HG03457 (cell line): ENCODE results near the gene TCP11L1.
A peak's percentile ranks its signal among the peaks of the same experiment; 100 is the strongest.

Experiments
- ATAC-seq: cut with Tn5 transposase; IDR thresholded peaks from one replicate; pipeline ENCODE4 v1.9.1; 2021; ENCODE audit warnings: moderate number of reproducible peaks; ENCODE audit not compliant: unreplicated experiment

TCP11L1 gene

DNA sequence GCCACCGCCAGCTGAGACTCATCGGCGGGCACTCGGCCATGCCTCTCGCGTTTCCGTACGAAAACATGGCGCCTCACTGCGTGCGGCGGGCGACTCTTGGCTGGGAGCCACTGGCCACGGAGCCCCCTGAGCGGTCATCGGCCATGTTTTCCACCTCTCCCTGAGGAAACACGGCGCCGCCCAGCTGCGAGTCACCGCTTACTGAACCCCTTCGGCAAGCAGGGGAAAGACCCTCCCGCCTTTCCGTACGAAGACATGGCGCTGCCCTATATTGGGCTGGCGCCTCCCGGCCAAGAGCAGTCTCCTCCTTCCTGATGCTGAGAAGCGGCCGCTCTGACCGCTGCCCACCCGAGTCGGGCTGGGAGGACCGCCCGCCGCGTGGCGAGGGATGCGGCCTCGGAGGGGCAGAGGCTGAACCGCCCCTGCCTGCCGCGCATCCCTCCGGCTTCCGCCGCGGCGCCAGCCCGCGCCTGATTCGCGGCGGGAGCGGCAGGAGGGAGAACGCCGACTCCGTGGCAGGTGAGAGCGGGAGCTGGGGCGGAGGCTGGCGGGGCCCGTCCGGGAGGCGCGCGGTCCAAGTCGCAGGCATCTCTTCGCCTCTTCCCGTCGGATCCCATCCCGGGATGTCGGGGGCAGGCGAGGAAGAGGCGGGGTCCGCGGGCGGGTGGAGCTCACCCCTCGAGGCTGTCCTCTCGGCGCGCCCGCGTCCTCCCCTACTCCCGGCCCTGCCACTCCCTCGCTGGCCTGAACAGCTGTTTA lies at the start of gene TCP11L1:
TSS of gene TCP11L1 (plus strand) at position 299 of the 759 bp plus-strand sequence. CDS start 4,202 bp downstream, outside the sequence.
- ATAC-seq, result peak; percentile 73

DNA sequence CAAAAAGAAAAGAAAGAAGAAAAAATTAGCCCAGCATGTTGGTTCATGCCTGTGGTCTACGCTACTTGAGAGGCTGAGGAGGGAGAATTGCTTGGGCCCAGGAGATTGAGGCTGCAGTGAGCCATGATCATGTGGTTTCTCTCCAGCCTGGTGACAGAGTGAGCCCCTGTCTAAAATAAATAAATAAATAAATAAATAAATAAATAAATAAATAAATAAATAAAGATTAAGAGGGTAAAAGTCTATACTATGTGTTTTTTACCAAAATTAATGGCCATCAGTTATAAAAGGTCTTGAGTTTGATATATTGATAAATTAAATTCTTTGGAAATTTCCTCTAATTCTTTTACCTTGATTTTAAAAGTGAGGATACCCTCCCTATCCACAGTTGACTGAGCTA lies 48.9 kb upstream of the TCP11L1 start:
- no peak for ATAC-seq

- no peak for ATAC-seq
Measured at GRCh38 chr11:32991427-32991826, 47.9 kb upstream of the TCP11L1 start.

GRCh38 chr11:32991898-32992297 lies 47.5 kb upstream of the TCP11L1 start:
- no peak for ATAC-seq

- no peak for ATAC-seq
Measured at GRCh38 chr11:33000181-33000580, 39.2 kb upstream of the TCP11L1 start.

- no peak for ATAC-seq
Measured at GRCh38 chr11:33001281-33001680, 38.1 kb upstream of the TCP11L1 start.

DNA sequence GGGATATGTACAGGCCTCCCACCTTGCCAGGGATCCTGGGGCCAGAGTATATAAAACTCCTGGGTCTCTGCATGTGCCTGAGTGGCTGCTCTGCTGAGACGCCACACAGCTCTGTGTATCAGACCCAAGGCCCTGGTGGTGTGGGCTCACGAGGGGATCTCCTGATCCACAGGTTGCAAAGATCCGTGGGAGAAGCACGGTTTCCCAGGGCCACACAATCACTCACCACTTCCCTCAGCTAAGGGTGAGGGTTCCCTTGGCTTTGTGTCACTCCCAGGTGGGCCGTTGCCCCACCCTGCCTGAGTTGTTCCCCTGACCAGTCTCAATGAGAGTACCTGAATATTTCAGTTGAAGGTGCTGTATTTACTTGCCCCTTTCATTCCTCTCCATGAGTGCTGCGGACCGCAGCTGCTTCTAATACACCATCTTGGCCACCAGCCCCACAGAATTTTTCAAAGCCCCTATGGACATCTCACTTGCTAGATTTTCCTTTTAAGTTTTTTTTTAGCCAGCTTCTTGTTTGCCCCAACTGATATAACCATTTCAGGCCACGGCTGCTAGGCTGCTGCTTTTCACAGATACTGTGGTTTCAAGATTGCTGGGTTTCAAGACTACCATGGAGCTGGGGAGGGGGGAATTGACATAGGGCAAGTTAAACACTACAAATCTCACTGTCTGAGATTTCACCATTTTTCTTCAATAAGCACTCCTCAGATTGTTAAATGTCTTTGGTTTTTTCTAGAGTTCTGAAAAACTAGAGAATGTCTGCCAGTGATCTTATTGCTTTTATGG lies 37.4 kb upstream of the TCP11L1 start:
- ATAC-seq, result no peak

GRCh38 chr11:33005175-33005574 lies 34.2 kb upstream of the TCP11L1 start:
- ATAC-seq, result no peak

DNA sequence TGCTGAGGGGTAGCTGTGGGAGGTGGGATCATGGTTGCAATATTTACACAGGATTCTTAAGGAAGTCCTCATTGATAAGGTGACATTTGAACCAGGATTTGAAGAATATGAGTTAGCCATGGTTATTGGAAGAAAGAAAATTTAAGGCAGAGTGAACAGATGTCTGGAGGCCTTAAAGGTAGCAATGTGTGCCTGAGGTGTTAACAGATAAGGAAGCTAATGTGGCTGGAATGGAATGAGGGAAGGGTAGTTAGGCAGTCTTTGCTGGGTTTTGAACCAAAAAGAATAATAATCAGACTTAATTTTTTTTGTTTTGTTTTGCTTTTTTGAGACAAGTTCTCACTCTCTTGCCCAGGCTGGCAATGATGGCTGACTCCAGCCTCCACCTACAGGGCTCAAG lies 33.4 kb upstream of the TCP11L1 start:
- ATAC-seq, result no peak

DNA sequence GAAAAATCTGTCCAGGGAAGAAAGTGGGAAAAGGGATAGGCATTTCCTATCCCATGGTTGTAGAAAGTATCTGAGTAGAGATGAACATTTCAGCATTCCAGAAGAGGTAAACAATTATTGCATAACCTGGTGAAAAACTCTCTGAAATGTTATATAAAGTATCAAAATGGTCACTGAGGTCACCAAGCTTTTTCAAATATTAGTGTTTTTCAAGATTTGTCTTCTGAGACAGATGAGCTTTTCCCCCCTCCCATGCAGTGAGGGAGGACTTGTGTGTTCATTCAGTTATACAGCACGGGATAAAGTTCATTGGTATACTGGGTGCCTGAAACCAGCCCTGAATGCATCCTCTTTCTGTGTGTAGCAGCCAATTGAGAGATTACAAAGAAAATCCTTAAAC lies 25.6 kb upstream of the TCP11L1 start:
- ATAC-seq, result no peak

GRCh38 chr11:33015621-33016551 lies 23.5 kb upstream of the TCP11L1 start, which contains the start of gene DEPDC7:
Gene DEPDC7, plus strand, starts transcription at chr11:33015878. Its CDS starts 78 bp downstream, at chr11:33015956.
- ATAC-seq, result peak; percentile 72

GRCh38 chr11:33016654-33017053 lies 22.7 kb upstream of the TCP11L1 start:
- ATAC-seq, result no peak

- ATAC-seq, result no peak
Measured at GRCh38 chr11:33017478-33017877, 21.9 kb upstream of the TCP11L1 start.

DNA sequence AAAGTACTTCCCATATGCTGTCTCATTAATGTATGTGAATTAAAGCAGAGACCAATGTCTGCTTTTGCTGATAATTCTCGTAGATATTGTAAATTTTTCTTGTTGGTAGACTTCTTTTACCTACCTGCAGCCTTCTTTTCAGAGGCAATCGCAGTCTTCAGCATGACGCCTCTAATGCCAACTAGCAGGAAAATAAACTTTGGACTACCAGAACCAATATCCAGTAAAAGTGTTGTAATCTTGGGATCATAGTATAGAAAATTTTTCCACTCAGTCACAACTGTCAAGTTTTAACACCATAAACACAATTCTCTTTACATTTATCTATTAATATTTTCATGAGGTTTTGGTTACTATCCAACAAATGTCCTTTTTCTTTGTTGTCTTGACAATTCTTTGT lies 21.4 kb upstream of the TCP11L1 start:
- ATAC-seq, result no peak

DNA sequence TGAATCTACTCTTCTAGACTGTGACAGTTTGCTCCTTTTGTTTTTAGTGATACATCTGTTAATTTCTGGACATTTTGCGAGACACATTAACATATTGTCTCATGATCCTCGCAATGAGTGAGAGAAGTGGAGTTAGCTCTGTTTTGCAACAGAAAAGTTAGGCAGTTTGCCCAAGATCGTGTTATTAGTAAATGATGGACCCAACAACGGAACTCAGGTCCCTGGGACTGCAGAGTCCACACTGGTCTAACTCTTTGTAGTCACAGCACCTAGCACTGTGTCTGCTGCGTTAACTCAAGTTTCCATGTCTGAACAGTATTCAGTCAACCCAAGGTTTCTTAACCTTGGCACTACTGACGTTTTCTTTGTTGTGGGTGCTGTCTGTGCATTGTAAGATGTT lies 20.5 kb upstream of the TCP11L1 start:
- no peak for ATAC-seq

GRCh38 chr11:33021501-33021900 lies 17.9 kb upstream of the TCP11L1 start:
- ATAC-seq, result no peak

GRCh38 chr11:33021937-33022336 lies 17.4 kb upstream of the TCP11L1 start:
- ATAC-seq, result no peak

DNA sequence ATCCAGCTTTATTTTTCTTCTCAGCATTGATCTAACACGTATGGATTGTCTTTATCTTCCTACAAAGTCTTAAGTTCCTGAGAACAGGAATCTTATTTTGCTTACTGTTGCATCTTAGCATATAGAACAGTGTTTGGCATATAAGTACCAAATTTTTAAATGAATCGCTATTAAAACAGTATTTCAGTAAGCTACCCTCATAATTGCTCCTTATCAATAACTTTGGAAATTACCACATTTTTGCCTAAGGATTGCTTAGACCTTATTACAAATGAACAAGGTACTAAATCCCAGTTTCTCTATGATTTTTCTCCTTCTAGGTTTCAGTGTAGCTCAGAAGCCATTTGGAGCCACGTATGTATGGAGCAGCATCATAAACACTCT lies 14.0 kb upstream of the TCP11L1 start:
- no peak for ATAC-seq

GRCh38 chr11:33027233-33027632 lies 12.1 kb upstream of the TCP11L1 start:
- ATAC-seq, result no peak

DNA sequence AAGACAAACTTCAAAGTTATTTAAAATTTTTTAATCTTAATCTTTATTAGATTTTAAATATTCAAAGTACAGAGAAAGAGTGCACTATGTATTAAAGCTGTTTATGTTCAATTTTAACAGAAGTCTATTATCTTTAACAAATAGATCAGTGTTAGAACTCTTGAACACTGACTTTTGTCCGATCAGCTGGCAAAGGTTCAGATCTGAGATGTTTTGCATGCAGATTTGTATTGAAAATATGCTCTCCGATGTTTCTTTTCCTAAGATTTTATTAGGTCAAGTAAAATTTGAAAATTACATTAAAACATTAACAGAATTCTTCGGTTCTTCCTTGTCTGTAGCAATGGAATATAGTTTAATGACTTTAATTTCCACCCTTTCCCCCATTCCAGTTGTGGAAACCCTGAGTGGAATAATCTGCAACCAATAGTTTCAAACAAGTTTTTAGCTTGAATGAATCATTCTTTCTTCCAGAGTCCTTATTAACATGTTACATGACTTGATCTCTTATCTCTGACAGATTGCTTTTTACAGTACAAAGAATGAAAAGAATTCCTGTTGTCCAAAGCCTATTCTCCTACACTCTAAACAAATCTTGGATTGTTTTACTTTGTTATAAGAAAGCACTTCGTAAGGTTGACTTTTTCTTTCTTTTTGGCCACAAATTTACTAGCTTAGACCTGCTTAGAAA lies 11.4 kb upstream of the TCP11L1 start:
- ATAC-seq, result no peak

DNA sequence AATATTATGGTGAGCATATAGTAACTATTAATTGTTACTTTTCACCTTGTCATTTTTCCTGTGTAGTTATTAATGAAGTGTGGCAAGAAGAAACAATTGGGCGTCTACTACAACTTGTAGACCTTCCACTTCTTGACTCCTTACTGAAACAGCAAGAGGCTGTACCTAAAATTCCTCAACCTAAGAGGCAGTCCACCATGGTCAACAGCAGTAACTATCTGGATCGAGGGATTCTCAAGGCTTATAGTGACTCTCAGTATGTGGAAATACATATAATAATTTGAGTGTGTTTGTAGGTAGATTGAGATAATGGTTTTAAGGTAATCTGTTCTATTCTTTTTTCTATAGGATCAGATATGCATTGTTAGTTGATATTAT lies 10.8 kb upstream of the TCP11L1 start:
- no peak for ATAC-seq
